Measurements from ENCODE around the gene RNF157. TPM values are rescaled to one million over a fixed set of nuclear protein-coding genes. Genes with fewer than 3 reads are reported as not detected.

The RNF157 gene
- total and polyA plus RNA-seq, 9 of the 15 experiments (the other 6 are each of a cell fraction or from before 2014, with no cell fraction given): 8.1 to 31.7 (median 20.8) TPM

GRCh38 chr17:76103274-76104139 lies 136.8 kb downstream of the RNF157 start, which contains the start of gene EXOC7 (continued):
- TF ChIP-seq E2F1 (CRISPR knock-in tag; IDR thresholded peaks at IDR 0.05) (no peak), ATF7 (IDR thresholded peaks at IDR 0.05) (no peak), SMAD1 (IDR thresholded peaks at IDR 0.05; ENCODE audit: low read depth, low read length, partially characterized antibody) (no peak), CCAR2 (IDR thresholded peaks at IDR 0.05; ENCODE audit: low read depth, low read length) (no peak), ZZZ3 (IDR thresholded peaks at IDR 0.05) (no peak), ZNF551 (CRISPR knock-in tag; IDR thresholded peaks at IDR 0.05) (no peak), ZNF274 (IDR thresholded peaks at IDR 0.05; ENCODE audit: borderline replicate concordance, low read depth, low read length) (no peak), NEUROD1 (IDR thresholded peaks at IDR 0.05; ENCODE audit: borderline replicate concordance, low read depth, low read length, partially characterized antibody) (no peak), KLF13 (tag; IDR thresholded peaks at IDR 0.05; ENCODE audit: borderline replicate concordance, low read depth) (no peak; the same call in 1 of the 2 replicates), THRB (CRISPR knock-in tag; conservative IDR thresholded peaks at IDR 0.05) (peak; percentile 24; the same call in 1 of the 2 replicates), MYC (IDR thresholded peaks at IDR 0.05; ENCODE audit: low read depth, low read length) (no peak), MYC (CRISPR knock-in tag; IDR thresholded peaks at IDR 0.05; ENCODE audit: borderline replicate concordance, low read depth) (peak; percentile 56; the same call in 1 of the 2 replicates)
- TF ChIP-seq, protein P1, sequence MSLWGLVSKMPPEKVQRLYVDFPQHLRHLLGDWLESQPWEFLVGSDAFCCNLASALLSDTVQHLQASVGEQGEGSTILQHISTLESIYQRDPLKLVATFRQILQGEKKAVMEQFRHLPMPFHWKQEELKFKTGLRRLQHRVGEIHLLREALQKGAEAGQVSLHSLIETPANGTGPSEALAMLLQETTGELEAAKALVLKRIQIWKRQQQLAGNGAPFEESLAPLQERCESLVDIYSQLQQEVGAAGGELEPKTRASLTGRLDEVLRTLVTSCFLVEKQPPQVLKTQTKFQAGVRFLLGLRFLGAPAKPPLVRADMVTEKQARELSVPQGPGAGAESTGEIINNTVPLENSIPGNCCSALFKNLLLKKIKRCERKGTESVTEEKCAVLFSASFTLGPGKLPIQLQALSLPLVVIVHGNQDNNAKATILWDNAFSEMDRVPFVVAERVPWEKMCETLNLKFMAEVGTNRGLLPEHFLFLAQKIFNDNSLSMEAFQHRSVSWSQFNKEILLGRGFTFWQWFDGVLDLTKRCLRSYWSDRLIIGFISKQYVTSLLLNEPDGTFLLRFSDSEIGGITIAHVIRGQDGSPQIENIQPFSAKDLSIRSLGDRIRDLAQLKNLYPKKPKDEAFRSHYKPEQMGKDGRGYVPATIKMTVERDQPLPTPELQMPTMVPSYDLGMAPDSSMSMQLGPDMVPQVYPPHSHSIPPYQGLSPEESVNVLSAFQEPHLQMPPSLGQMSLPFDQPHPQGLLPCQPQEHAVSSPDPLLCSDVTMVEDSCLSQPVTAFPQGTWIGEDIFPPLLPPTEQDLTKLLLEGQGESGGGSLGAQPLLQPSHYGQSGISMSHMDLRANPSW (CRISPR knock-in tag; IDR thresholded peaks at IDR 0.05): no peak
- TF ChIP-seq, protein P2, sequence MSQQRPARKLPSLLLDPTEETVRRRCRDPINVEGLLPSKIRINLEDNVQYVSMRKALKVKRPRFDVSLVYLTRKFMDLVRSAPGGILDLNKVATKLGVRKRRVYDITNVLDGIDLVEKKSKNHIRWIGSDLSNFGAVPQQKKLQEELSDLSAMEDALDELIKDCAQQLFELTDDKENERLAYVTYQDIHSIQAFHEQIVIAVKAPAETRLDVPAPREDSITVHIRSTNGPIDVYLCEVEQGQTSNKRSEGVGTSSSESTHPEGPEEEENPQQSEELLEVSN (IDR thresholded peaks at IDR 0.05; ENCODE audit: borderline replicate concordance in 1 of 2, extremely low read depth in 1 of 2, insufficient read depth in 1 of 2, insufficient read length in 1 of 2, low read depth in 1 of 2, low read length in 1 of 2, poor library complexity in 1 of 2, severe bottlenecking in 1 of 2): peak in 1 of 2 experiments; percentile 11
